Nephron (organoid): ENCODE measurements around the gene ITM2B.
A peak's percentile ranks its signal among the peaks of the same experiment; 100 is the strongest.

Experiments used
- H3K27ac Mint-ChIP-seq, 3 experiments: 2 replicates each; pipeline ENCODE4 v1.8.0; 2020; ENCODE audit warnings: mixed read lengths in 3 of 3, mild to moderate bottlenecking in 2 of 3, moderate library complexity in 1 of 3
- H3K27me3 Mint-ChIP-seq: 2 replicates; pipeline ENCODE4 v1.8.0; 2021; ENCODE audit warnings: low read depth, mild to moderate bottlenecking, moderate library complexity, mixed read lengths
- H3K36me3 Mint-ChIP-seq: 2 replicates; pipeline ENCODE4 v1.8.0; 2020; ENCODE audit warnings: low read depth, mixed read lengths
- H3K4me1 Mint-ChIP-seq: 2 replicates; pipeline ENCODE4 v1.8.0; 2020; ENCODE audit warnings: mixed read lengths
- H3K4me3 Mint-ChIP-seq, 3 experiments: 2 replicates each; pipeline ENCODE4 v1.8.0; 2020; ENCODE audit warnings: mild to moderate bottlenecking in 3 of 3, mixed read lengths in 3 of 3, moderate library complexity in 2 of 3
- H3K9me3 Mint-ChIP-seq: 2 replicates; pipeline ENCODE4 v1.8.0; 2020; ENCODE audit warnings: mixed read lengths
- TF ChIP-seq, protein P1 (sequence below), 3 experiments: fragments of 200-600 bp; sonication (generic); IDR thresholded peaks; one replicate each; pipeline ENCODE4 v1.5.0; 2021; ENCODE audit warnings: antibody characterized with exemption in 3 of 3; ENCODE audit not compliant: unreplicated experiment in 3 of 3

Gene ITM2B

DNA sequence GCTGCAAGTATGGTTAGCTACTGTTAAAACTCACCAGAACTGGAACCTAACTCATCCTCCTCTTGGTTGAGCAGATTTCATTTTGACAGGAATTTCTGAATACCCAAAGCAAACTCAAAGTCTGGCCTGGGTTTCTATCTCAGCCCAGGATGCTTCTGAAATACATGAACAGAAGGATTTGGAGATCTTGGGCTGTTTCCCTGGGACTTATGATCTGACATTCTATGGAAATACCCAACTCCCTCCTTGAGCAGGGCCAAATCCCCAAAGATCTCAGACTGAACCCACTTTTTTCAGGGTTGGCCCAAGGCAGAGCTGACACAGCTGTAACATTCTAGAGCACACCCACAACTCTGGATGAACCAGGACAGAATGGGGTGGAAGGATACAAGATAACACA lies 1.1 kb upstream of the ITM2B start:
- Mint-ChIP-seq H3K4me1 (peaks cover 39% of the 10 kb centered on the region), H3K27me3 (peaks cover 7% of the 10 kb centered on the region), H3K4me3 (peak overlapping the region; percentile 97 to 99 (median 97)), H3K27ac (peak overlapping the region; percentile 96 to 99 (median 98)), H3K36me3 (peaks cover 3% of the 10 kb centered on the region), H3K9me3 (no peaks in the 10 kb centered on the region)
- TF ChIP-seq, protein P1, sequence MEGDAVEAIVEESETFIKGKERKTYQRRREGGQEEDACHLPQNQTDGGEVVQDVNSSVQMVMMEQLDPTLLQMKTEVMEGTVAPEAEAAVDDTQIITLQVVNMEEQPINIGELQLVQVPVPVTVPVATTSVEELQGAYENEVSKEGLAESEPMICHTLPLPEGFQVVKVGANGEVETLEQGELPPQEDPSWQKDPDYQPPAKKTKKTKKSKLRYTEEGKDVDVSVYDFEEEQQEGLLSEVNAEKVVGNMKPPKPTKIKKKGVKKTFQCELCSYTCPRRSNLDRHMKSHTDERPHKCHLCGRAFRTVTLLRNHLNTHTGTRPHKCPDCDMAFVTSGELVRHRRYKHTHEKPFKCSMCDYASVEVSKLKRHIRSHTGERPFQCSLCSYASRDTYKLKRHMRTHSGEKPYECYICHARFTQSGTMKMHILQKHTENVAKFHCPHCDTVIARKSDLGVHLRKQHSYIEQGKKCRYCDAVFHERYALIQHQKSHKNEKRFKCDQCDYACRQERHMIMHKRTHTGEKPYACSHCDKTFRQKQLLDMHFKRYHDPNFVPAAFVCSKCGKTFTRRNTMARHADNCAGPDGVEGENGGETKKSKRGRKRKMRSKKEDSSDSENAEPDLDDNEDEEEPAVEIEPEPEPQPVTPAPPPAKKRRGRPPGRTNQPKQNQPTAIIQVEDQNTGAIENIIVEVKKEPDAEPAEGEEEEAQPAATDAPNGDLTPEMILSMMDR (IDR thresholded peaks at IDR 0.05; ENCODE audit: unreplicated experiment in 3 of 3), result no peak

DNA sequence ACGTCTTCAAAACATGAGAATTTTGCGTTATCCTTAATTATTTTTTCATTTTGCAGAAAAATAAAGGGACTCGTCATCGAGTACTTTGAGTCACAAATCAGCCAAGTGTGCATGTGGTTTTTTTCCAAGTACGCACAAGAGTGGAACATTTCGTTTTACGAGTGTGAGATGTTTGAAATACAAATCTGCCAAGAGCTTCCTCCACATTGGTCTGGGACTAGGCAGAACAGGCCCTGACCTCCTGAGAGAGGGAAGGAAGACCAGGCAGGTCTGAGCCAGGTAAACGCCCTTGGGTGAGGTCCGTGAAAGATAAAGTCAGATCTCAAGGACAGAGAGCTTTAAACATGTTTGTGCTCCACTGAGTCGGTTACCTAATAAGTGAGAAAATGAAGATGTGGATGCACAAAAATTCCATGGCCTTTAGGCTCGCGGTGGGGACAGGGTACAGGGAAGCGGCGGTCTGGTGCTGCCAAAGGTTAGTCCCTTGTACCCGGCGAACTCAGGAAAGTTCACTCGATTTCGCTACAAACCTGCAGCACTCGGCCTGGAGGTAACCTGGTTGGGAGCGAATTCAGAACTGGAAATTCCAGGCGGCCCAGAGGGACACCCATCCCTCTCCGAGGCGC lies 473 bp upstream of the ITM2B start:
- Mint-ChIP-seq H3K27me3 (peaks cover 7% of the 10 kb centered on the region), H3K4me3 (peak overlapping the region; percentile 97 to 99 (median 97)), H3K36me3 (peaks cover 3% of the 10 kb centered on the region), H3K27ac (peak overlapping the region; percentile 96 to 99 (median 98)), H3K9me3 (no peaks in the 10 kb centered on the region), H3K4me1 (peaks cover 45% of the 10 kb centered on the region)
- TF ChIP-seq, protein P1 (IDR thresholded peaks at IDR 0.05; ENCODE audit: unreplicated experiment in 3 of 3), result no peak

- Mint-ChIP-seq H3K9me3 (no peaks in the 10 kb centered on the region), H3K27me3 (peaks cover 3% of the 10 kb centered on the region), H3K4me3 (peak overlapping the region; percentile 97 to 99 (median 99)), H3K27ac (peak overlapping the region; percentile 99 to 100 (median 99)), H3K4me1 (peaks cover 49% of the 10 kb centered on the region), H3K36me3 (peaks cover 3% of the 10 kb centered on the region)
- TF ChIP-seq, protein P1 (IDR thresholded peaks at IDR 0.05; ENCODE audit: unreplicated experiment in 3 of 3), result no peak
Measured at GRCh38 chr13:48233889-48234488, 983 bp downstream of the ITM2B start.

DNA sequence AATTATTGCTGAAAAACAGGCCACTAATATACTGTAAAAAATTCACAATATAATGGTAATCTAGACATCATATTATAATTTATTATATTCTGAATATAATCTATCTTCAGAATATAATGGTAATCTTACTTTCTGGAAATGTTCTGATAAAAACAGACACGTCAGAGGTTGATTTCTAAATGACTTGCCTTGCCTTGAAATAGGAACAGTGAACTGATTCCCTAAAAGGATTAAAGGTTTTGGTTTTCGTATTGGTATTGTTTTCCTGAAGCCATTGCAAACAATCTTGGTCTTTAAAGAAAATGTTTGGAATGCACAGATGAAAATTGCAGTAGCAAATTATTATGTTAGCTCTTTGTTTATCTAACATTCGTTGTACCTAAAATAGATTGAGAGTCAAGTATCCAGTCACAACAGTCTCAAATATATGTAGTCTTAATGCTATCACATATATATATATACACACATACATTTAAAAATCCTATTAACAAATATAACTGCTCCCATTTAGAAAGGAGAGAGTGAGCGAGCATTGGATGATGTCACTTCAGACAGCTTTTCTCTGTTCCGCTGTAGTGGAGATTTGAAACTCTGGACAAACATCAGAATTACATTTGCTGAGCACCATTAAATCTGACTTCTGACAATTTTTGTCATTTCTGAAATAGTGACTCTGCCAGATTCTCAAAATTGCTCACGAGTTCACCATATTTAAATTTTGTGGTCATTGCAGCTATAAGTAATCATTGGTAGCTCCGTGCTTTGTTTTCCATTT lies 1.7 kb downstream of the ITM2B start:
- TF ChIP-seq, protein P1 (IDR thresholded peaks at IDR 0.05; ENCODE audit: unreplicated experiment in 3 of 3), result no peak
- peak overlapping the region; percentile 97 to 99 (median 99) for H3K4me3 Mint-ChIP-seq

DNA sequence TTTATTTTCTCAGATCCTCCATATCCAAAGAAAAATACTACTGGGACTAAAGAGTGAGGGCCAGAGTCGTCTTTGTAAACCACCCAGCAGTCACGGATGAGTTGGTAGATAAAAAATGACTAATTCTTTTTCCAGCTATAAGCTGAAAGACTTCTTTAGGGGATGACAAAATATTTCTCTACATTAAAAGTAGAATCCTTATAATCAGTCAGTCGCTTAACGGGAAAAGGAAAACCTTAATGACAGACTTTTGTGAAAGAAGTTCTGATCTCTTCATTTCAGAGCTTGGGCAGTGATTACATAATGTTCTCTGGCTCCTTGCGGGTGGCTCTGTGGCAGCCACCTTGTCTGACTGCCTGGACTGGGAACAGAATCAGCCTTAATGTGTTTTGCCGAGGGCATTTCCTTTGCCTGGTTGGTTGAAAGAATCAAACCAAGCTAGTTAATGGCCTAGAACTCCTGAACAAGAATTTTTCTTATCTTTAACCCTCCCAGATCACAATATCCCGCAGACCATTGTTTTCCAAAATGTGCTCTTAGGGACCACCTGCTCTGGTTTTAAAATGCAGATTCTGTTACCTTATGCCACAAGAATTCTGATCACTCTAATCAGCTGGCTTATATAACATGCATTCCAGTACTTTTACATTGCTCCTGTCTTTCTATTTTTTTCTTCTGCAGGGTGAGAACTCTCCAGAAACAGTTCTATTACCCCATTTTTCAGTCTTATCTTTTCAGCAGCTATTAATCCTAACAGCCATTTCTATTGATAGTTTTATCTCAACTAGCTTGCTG lies 2.5 kb downstream of the ITM2B start:
- Mint-ChIP-seq H3K4me1 (peaks cover 49% of the 10 kb centered on the region), H3K4me3 (peak overlapping the region; percentile 97 to 99 (median 99)), H3K9me3 (no peaks in the 10 kb centered on the region), H3K27me3 (no peaks in the 10 kb centered on the region), H3K27ac (peak overlapping the region; percentile 68 to 99 (median 99)), H3K36me3 (peaks cover 7% of the 10 kb centered on the region)
- TF ChIP-seq, protein P1 (IDR thresholded peaks at IDR 0.05; ENCODE audit: unreplicated experiment in 3 of 3), result no peak

More for the DNA sequence above, 1.7 kb downstream of the ITM2B start:
- H3K27me3 Mint-ChIP-seq, result peaks cover 3% of the 10 kb centered on the region
- H3K4me1 Mint-ChIP-seq, result peaks cover 49% of the 10 kb centered on the region
- H3K36me3 Mint-ChIP-seq, result peaks cover 3% of the 10 kb centered on the region
- peak overlapping the region; percentile 68 to 99 (median 99) for H3K27ac Mint-ChIP-seq
- no peaks in the 10 kb centered on the region for H3K9me3 Mint-ChIP-seq
